ENCODE measurements around the gene C17orf78.

GRCh38 chr17:37373530-37374159 lies 2.1 kb upstream of the C17orf78 start:
- TF ChIP-seq POLR2A (IDR thresholded peaks at IDR 0.05; ENCODE audit: low read length) (no peak), GATA1 (IDR thresholded peaks at IDR 0.05; ENCODE audit: low read depth, low read length) (no peak)
